ENCODE results near the gene CCDC185.

- TF ChIP-seq POLR2AphosphoS5 (IDR thresholded peaks at IDR 0.05; ENCODE audit: low read depth, low read length) (no peak), POLR2A (IDR thresholded peaks at IDR 0.05; ENCODE audit: low read depth, low read length) (no peak), TAF1 (IDR thresholded peaks at IDR 0.05; ENCODE audit: low read depth, low read length) (no peak), SPI1 (IDR thresholded peaks at IDR 0.05; ENCODE audit: low read depth, low read length) (no peak), POU2F2 (IDR thresholded peaks at IDR 0.05; ENCODE audit: low read depth, low read length) (no peak), PAX5 (IDR thresholded peaks at IDR 0.05; ENCODE audit: insufficient read depth, low read length, severe bottlenecking) (no peak)
These were observed 49.5 kb upstream of the CCDC185 start for GRCh38 chr1:223343692-223344091.
